T-helper 2 cell (primary cell): ENCODE results near the gene KIF3A.
A peak's percentile ranks its signal among the peaks of the same experiment; 100 is the strongest.

ENCODE experiments used
- DNase-seq, 5 experiments: peaks; one replicate each; pipeline versions ENCODE4 v3.0.0 to v3.0.0-alpha.2; 2012 to 2022

Gene KIF3A

GRCh38 chr5:132661231-132662003 is 75.9 kb downstream of the KIF3A start:
- peak in 1 of 5 experiments; percentile 30 for DNase-seq

GRCh38 chr5:132659598-132660493 is 77.5 kb downstream of the KIF3A start:
- DNase-seq = peak in 1 of 5 experiments; percentile 18

- DNase-seq = peak in 1 of 5 experiments; percentile 66
Measured at GRCh38 chr5:132658381-132659302, 78.7 kb downstream of the KIF3A start.

- DNase-seq = peak in 2 of 5 experiments; percentile 36 to 89
Measured at GRCh38 chr5:132657676-132658380, 79.5 kb downstream of the KIF3A start, which contains the start of gene IL13. TSS of gene IL13 (plus strand) at chr5:132658173. CDS start at chr5:132658187, 14 bp downstream.

GRCh38 chr5:132656774-132657355 is 80.5 kb downstream of the KIF3A start:
- DNase-seq = peak in 1 of 5 experiments; percentile 66

GRCh38 chr5:132655821-132656773 is 81.2 kb downstream of the KIF3A start:
- DNase-seq = peak in 3 of 5 experiments; percentile 38 to 53 (median 38)

GRCh38 chr5:132653716-132654115 is 83.6 kb downstream of the KIF3A start:
- DNase-seq = no peak

GRCh38 chr5:132651838-132652469 is 85.4 kb downstream of the KIF3A start:
- DNase-seq = no peak

- no peak for DNase-seq
Measured at GRCh38 chr5:132648355-132648754, 89.0 kb downstream of the KIF3A start.

GRCh38 chr5:132647473-132647872 is 89.9 kb downstream of the KIF3A start:
- DNase-seq = no peak

GRCh38 chr5:132646583-132647266 is 90.6 kb downstream of the KIF3A start:
- DNase-seq = no peak

GRCh38 chr5:132644177-132644576 is 93.2 kb downstream of the KIF3A start:
- DNase-seq = no peak
